Breast epithelium (tissue), 3 donors: ENCODE measurements around the gene ACOT2.
"Not testable (repeated sequence)": the region's sequence is repeated elsewhere in the genome, so short reads cannot be mapped to it uniquely, and the experiment has no call there.

Source experiments
- CTCF ChIP-seq, 3 donors: fragments of 450-650 bp; IDR thresholded peaks; one replicate each; pipeline ENCODE4 v1.5.1; 2016 to 2017; ENCODE audit warnings: antibody characterized with exemption in 3 of 3, mild to moderate bottlenecking in 3 of 3, moderate library complexity in 3 of 3
- POLR2A ChIP-seq: fragments of 450-650 bp; IDR thresholded peaks from one replicate; pipeline ENCODE4 v1.6.1; 2016; ENCODE audit warnings: antibody characterized with exemption, mild to moderate bottlenecking, moderate library complexity

GRCh38 chr14:73582102-73582979, 13.3 kb downstream of the ACOT2 start:
- TF ChIP-seq CTCF (IDR thresholded peaks at IDR 0.05); POLR2A: not testable (repeated sequence)
